ENCODE measurements around the gene GALM. TPM values are rescaled to one million over a fixed set of nuclear protein-coding genes. Genes with fewer than 3 reads are reported as not detected.

The GALM gene
- total and polyA plus RNA-seq, 2 of the 8 experiments (the other 6 are each of a cell fraction or from before 2014, with no cell fraction given) = 9.9 to 13.1 TPM

DNA sequence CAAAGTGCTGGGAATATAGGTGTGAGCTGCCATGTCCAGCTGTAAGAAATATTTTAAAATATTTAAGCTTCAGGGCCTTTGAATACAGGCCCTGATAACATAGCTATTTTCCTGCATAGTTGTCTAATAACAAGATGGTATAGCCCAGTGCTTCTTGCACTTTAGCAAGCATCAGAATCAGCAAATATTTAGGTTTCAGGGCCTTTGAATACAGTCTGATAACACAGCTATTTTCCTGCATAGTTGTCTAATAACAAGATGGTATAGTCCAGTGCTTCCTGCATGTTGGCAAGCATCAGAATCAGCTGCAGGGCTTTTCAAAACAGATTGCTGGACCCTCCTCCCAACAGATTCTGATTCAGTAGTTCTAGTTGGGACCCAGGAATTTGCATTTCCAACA is 117.7 kb downstream of the GALM start:
- Histone ChIP-seq H3K27ac (ENCODE audit: low read depth, low read length) (peak overlapping the region; percentile 79; the same call in 1 of the 2 replicates), H4K8ac (ENCODE audit: extremely low read depth, insufficient read depth, low read length) (no peak overlapping the region), H3K79me1 (ENCODE audit: low read depth, low read length) (0 out of 2 replicates have a peak, but pooled peaks cover under 1% of the 10 kb centered on the region), H4K20me1 (replicated peaks in 1 of 2; ENCODE audit: control insufficient read depth in 1 of 2, insufficient read depth in 2 of 2, low read length in 2 of 2) (no peaks in the 10 kb centered on the region), H3K9ac (replicated peaks in 1 of 4; ENCODE audit: extremely low read depth in 1 of 4, low read depth in 3 of 4, low read length in 3 of 4) (no peak overlapping the region; a peak in 2 of 7 replicates), H3K79me2 (ENCODE audit: control insufficient read depth in 1 of 2, insufficient read depth in 2 of 2, low read length in 2 of 2) (no peaks in the 10 kb centered on the region; a peak in 1 of 4 replicates), H2BK120ac (replicated peaks; ENCODE audit: low read depth, low read length) (no peak overlapping the region), H3K23ac (ENCODE audit: insufficient read length) (no peak overlapping the region), H3K14ac (ENCODE audit: insufficient read length) (no peak overlapping the region), H4K5ac (ENCODE audit: insufficient read length, low read depth, low read length) (no peak overlapping the region), H3K23me2 (ENCODE audit: low read depth, low read length) (no peaks in the 10 kb centered on the region), H3K4ac (replicated peaks; ENCODE audit: insufficient read length, low read depth, low read length) (no peak overlapping the region), H3K56ac (replicated peaks; ENCODE audit: insufficient read length, low read depth, low read length) (no peak overlapping the region), H3K4me2 (ENCODE audit: insufficient read depth in 1 of 2, low read depth in 2 of 2, low read length in 2 of 2) (no peak overlapping the region), H3K4me3 (ENCODE audit: extremely low read depth in 1 of 4, insufficient read depth in 2 of 4, low read depth in 3 of 4, low read length in 4 of 4) (no peak overlapping the region), H3K27me3 (replicated peaks in 1 of 4; ENCODE audit: control insufficient read depth in 3 of 4, extremely low read depth in 1 of 4, insufficient read depth in 3 of 4, low read length in 3 of 4) (no peaks in the 10 kb centered on the region), H2BK12ac (ENCODE audit: low read depth, low read length) (no peak overlapping the region), H4K91ac (replicated peaks; ENCODE audit: insufficient read length, low read length) (no peak overlapping the region), H2BK15ac (ENCODE audit: low read length) (no peak overlapping the region), H2AK5ac (ENCODE audit: low read depth, low read length) (no peak overlapping the region), H3K36me3 (ENCODE audit: control insufficient read depth in 2 of 4, insufficient read depth in 4 of 4, low read length in 3 of 4) (peaks cover 0 to 6% (median 5%) of the 10 kb centered on the region in 4 experiments; a peak in 4 of 8 replicates), H3K4me1 (replicated peaks in 1 of 4; ENCODE audit: control insufficient read depth in 3 of 4, insufficient read depth in 4 of 4, low read length in 3 of 4) (peaks cover 0 to 2% (median 0%) of the 10 kb centered on the region in 4 experiments; a peak in 1 of 7 replicates), H2BK20ac (ENCODE audit: low read length) (no peak overlapping the region), H2BK5ac (ENCODE audit: low read depth, low read length) (no peak overlapping the region), H2AFZ (ENCODE audit: low read length) (no peak overlapping the region), H3K9me3 (ENCODE audit: insufficient read depth in 2 of 2, low read depth in 1 of 2, low read length in 1 of 2) (no peaks in the 10 kb centered on the region), H3K18ac (ENCODE audit: extremely low read depth, low read length) (no peak overlapping the region)
- FAIRE-seq (no peak), DNase-seq (ENCODE audit: low read depth in 1 of 2, low spot score in 2 of 2) (no peak)
- POLR2A ChIA-PET (ENCODE audit: partially characterized antibody) = interaction anchor here (0.7 to 3.2 kb wide), 5 partner anchors 12 to 41 kb away, joined by 3 to 30 read pairs (median 3); partner anchors contain the start of gene SRSF7
- CTCF ChIA-PET (ENCODE audit: partially characterized antibody) = interaction anchor here (0.6 to 1.2 kb wide), 2 partner anchors 18 to 31 kb away, joined by 3 read pairs; no protein-coding TSS in a partner anchor
- no peak for TF ChIP-seq EP300 (IDR thresholded peaks at IDR 0.05; ENCODE audit: borderline replicate concordance in 1 of 2, low read depth in 2 of 2, low read length in 2 of 2)
- no peak for TF ChIP-seq SIRT6 (IDR thresholded peaks at IDR 0.05; ENCODE audit: low read length)
- TF ChIP-seq CEBPB (IDR thresholded peaks at IDR 0.05; ENCODE audit: low read depth, low read length) = no peak
- no peak for TF ChIP-seq KDM1A (IDR thresholded peaks at IDR 0.05; ENCODE audit: borderline replicate concordance, low read length)
- TF ChIP-seq POLR2AphosphoS5 (IDR thresholded peaks at IDR 0.05; ENCODE audit: low read depth, low read length) = no peak
- TF ChIP-seq, protein P1, sequence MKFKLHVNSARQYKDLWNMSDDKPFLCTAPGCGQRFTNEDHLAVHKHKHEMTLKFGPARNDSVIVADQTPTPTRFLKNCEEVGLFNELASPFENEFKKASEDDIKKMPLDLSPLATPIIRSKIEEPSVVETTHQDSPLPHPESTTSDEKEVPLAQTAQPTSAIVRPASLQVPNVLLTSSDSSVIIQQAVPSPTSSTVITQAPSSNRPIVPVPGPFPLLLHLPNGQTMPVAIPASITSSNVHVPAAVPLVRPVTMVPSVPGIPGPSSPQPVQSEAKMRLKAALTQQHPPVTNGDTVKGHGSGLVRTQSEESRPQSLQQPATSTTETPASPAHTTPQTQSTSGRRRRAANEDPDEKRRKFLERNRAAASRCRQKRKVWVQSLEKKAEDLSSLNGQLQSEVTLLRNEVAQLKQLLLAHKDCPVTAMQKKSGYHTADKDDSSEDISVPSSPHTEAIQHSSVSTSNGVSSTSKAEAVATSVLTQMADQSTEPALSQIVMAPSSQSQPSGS (IDR thresholded peaks at IDR 0.05; ENCODE audit: low read length) = no peak
- TF ChIP-seq BACH1 (IDR thresholded peaks at IDR 0.05; ENCODE audit: low read length) = no peak
- TF ChIP-seq, protein P2, sequence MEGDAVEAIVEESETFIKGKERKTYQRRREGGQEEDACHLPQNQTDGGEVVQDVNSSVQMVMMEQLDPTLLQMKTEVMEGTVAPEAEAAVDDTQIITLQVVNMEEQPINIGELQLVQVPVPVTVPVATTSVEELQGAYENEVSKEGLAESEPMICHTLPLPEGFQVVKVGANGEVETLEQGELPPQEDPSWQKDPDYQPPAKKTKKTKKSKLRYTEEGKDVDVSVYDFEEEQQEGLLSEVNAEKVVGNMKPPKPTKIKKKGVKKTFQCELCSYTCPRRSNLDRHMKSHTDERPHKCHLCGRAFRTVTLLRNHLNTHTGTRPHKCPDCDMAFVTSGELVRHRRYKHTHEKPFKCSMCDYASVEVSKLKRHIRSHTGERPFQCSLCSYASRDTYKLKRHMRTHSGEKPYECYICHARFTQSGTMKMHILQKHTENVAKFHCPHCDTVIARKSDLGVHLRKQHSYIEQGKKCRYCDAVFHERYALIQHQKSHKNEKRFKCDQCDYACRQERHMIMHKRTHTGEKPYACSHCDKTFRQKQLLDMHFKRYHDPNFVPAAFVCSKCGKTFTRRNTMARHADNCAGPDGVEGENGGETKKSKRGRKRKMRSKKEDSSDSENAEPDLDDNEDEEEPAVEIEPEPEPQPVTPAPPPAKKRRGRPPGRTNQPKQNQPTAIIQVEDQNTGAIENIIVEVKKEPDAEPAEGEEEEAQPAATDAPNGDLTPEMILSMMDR (IDR thresholded peaks at IDR 0.05; ENCODE audit: control extremely low read depth in 1 of 3, insufficient read depth in 1 of 3, low read depth in 1 of 3, low read length in 3 of 3) = no peak
- no peak for TF ChIP-seq GTF2F1 (IDR thresholded peaks at IDR 0.05; ENCODE audit: borderline replicate concordance, low read depth, low read length)
- no peak for TF ChIP-seq CHD1 (IDR thresholded peaks at IDR 0.05; ENCODE audit: low read depth, low read length)
- TF ChIP-seq JUND (IDR thresholded peaks at IDR 0.05; ENCODE audit: low read length) = no peak
